Neural cell (in vitro differentiated cells): ENCODE measurements around the gene PWWP2A. TPM values are rescaled to one million over a fixed set of nuclear protein-coding genes. Genes with fewer than 3 reads are reported as not detected.

Experiments
- H2AFZ ChIP-seq: fragments of 200-600, 300-800 bp; sonication (generic), shearing (Covaris generic); 2 replicates; pipeline ENCODE4 v1.6.0; 2014; ENCODE audit warnings: low read depth, mild to moderate bottlenecking, antibody characterized with exemption, low read length, moderate library complexity
- H3F3A ChIP-seq: fragments of 200-600 bp; shearing (Covaris generic); 2 replicates; pipeline ENCODE4 v1.6.1; 2016; ENCODE audit warnings: mild to moderate bottlenecking, moderate library complexity, mixed read lengths, antibody characterized with exemption, low read length; ENCODE audit not compliant: insufficient read depth, poor library complexity, severe bottlenecking
- H3K27ac ChIP-seq: fragments of 200-600, 300-800 bp; sonication (generic), shearing (Covaris generic); 2 replicates; pipeline ENCODE4 v1.5.1; 2014; ENCODE audit warnings: mild to moderate bottlenecking, low read length, moderate library complexity
- H3K27me3 ChIP-seq: fragments of 300-800, 200-600 bp; sonication (generic), shearing (Covaris generic); 2 replicates; pipeline ENCODE4 v1.6.0; 2014; ENCODE audit warnings: mild to moderate bottlenecking, low read depth, low read length, moderate library complexity; ENCODE audit not compliant: insufficient read depth
- H3K36me3 ChIP-seq: fragments of 300-800, 200-600 bp; sonication (generic), shearing (Covaris generic); 2 replicates; pipeline ENCODE4 v1.5.1; 2014; ENCODE audit warnings: mild to moderate bottlenecking, antibody characterized with exemption, low read length, moderate library complexity; ENCODE audit not compliant: insufficient read depth
- H3K4me2 ChIP-seq: fragments of 300-800, 200-600 bp; sonication (generic), shearing (Covaris generic); 2 replicates; pipeline ENCODE4 v1.6.0; 2014; ENCODE audit warnings: mild to moderate bottlenecking, low read length
- H3K4me3 ChIP-seq: fragments of 300-800, 200-600 bp; sonication (generic), shearing (Covaris generic); 2 replicates; pipeline ENCODE4 v1.5.1; 2014; ENCODE audit warnings: mild to moderate bottlenecking, low read length, moderate library complexity
- H3K79me2 ChIP-seq: fragments of 200-600 bp; shearing (Covaris generic); replicated peaks from 2 replicates; pipeline ENCODE4 v1.6.0; 2014; ENCODE audit warnings: mild to moderate bottlenecking, low read length, moderate library complexity; ENCODE audit not compliant: insufficient read depth
- H3K9ac ChIP-seq: fragments of 300-800, 200-600 bp; sonication (generic), shearing (Covaris generic); 2 replicates; pipeline ENCODE4 v1.6.1; 2016; ENCODE audit warnings: mild to moderate bottlenecking, low read length, mixed read lengths
- H3K9me2 ChIP-seq: fragments of 200-600 bp; shearing (Covaris generic); 2 replicates; pipeline ENCODE4 v1.6.1; 2016; ENCODE audit warnings: mild to moderate bottlenecking, low read length, mixed read lengths; ENCODE audit not compliant: insufficient read depth
- H3K9me3 ChIP-seq: fragments of 200-600, 300-800 bp; sonication (generic), shearing (Covaris generic); 2 replicates; pipeline ENCODE4 v1.6.1; 2016; ENCODE audit warnings: mild to moderate bottlenecking, mixed run types, low read length, moderate library complexity, mixed read lengths
- H4K20me1 ChIP-seq: fragments of 200-600 bp; shearing (Covaris generic); 2 replicates; pipeline ENCODE4 v1.6.1; 2016; ENCODE audit warnings: mild to moderate bottlenecking, mixed run types; ENCODE audit not compliant: insufficient read depth
- EZH2 ChIP-seq: fragments of 200-600, 300-800 bp; shearing (Covaris generic), sonication (generic); IDR thresholded peaks from 2 replicates; pipeline ENCODE4 v1.6.1; 2014; ENCODE audit warnings: antibody characterized with exemption, low read length, borderline replicate concordance, mild to moderate bottlenecking; ENCODE audit not compliant: insufficient read depth, poor library complexity, severe bottlenecking
- MXI1 ChIP-seq: fragments of 450-650 bp; conservative IDR thresholded peaks from 2 replicates; pipeline ENCODE4 v1.6.1; 2014; ENCODE audit warnings: antibody characterized with exemption, mild to moderate bottlenecking; ENCODE audit not compliant: poor library complexity, severe bottlenecking
- RAD21 ChIP-seq: fragments of 450-650 bp; conservative IDR thresholded peaks from 2 replicates; pipeline ENCODE4 v1.6.1; 2014; ENCODE audit warnings: antibody characterized with exemption, mild to moderate bottlenecking, moderate library complexity
- TAF1 ChIP-seq: IDR thresholded peaks from 2 replicates; pipeline ENCODE4 v1.6.1; 2012; ENCODE audit warnings: low read depth
- polyA plus RNA-seq: library from polyadenylated mRNA; depleted of rRNA; stranded (reverse); fragments of >200 nt; gene quantifications from 2 replicates; pipeline ENCODE4 v1.2.3, GENCODE V29; 2014
- TF ChIP-seq, protein P1 (sequence below): IDR thresholded peaks from 2 replicates; pipeline ENCODE4 v1.6.1; 2012; ENCODE audit warnings: borderline replicate concordance
- TF ChIP-seq, protein P2 (sequence below): fragments of 450-650 bp; IDR thresholded peaks from 2 replicates; pipeline ENCODE4 v1.5.1; 2014; ENCODE audit warnings: antibody characterized with exemption, mild to moderate bottlenecking, moderate library complexity; ENCODE audit not compliant: poor library complexity, severe bottlenecking

Gene PWWP2A
- polyA plus RNA-seq, 1 donor from 2014 or later, result 37.2 TPM

DNA sequence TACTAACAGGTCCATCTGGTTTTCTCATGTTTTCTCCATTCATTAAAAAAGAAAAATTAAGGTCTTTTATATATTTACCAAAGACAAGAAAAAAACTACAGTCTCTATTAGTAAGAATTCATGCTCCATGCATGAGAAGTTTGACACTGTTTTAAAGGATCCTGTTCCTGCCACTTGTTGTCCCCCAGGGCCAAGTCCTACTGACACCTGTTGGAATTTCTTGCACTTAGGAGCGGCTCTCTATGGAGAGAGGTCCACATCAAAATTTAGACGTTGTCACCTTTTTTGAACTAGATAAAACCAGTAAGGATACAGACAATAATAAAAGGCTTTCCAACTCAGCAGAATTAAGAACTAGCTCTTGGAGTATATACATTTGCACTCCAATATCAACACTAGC lies 42.3 kb downstream of the PWWP2A start:
- no peaks in the 10 kb centered on the region for H3K9me2 ChIP-seq
- no peak overlapping the region for H3K9ac ChIP-seq
- no peaks in the 10 kb centered on the region for H4K20me1 ChIP-seq
- no peak overlapping the region for H3K4me2 ChIP-seq
- no peak overlapping the region for H2AFZ ChIP-seq
- H3K4me3 ChIP-seq, result no peak overlapping the region
- no peak overlapping the region for H3K27ac ChIP-seq
- no peaks in the 10 kb centered on the region for H3F3A ChIP-seq
- H3K79me2 ChIP-seq, result no peaks in the 10 kb centered on the region
- no peaks in the 10 kb centered on the region for H3K27me3 ChIP-seq
- TF ChIP-seq, protein P1, sequence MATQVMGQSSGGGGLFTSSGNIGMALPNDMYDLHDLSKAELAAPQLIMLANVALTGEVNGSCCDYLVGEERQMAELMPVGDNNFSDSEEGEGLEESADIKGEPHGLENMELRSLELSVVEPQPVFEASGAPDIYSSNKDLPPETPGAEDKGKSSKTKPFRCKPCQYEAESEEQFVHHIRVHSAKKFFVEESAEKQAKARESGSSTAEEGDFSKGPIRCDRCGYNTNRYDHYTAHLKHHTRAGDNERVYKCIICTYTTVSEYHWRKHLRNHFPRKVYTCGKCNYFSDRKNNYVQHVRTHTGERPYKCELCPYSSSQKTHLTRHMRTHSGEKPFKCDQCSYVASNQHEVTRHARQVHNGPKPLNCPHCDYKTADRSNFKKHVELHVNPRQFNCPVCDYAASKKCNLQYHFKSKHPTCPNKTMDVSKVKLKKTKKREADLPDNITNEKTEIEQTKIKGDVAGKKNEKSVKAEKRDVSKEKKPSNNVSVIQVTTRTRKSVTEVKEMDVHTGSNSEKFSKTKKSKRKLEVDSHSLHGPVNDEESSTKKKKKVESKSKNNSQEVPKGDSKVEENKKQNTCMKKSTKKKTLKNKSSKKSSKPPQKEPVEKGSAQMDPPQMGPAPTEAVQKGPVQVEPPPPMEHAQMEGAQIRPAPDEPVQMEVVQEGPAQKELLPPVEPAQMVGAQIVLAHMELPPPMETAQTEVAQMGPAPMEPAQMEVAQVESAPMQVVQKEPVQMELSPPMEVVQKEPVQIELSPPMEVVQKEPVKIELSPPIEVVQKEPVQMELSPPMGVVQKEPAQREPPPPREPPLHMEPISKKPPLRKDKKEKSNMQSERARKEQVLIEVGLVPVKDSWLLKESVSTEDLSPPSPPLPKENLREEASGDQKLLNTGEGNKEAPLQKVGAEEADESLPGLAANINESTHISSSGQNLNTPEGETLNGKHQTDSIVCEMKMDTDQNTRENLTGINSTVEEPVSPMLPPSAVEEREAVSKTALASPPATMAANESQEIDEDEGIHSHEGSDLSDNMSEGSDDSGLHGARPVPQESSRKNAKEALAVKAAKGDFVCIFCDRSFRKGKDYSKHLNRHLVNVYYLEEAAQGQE, result no peak
- TF ChIP-seq, protein P2, sequence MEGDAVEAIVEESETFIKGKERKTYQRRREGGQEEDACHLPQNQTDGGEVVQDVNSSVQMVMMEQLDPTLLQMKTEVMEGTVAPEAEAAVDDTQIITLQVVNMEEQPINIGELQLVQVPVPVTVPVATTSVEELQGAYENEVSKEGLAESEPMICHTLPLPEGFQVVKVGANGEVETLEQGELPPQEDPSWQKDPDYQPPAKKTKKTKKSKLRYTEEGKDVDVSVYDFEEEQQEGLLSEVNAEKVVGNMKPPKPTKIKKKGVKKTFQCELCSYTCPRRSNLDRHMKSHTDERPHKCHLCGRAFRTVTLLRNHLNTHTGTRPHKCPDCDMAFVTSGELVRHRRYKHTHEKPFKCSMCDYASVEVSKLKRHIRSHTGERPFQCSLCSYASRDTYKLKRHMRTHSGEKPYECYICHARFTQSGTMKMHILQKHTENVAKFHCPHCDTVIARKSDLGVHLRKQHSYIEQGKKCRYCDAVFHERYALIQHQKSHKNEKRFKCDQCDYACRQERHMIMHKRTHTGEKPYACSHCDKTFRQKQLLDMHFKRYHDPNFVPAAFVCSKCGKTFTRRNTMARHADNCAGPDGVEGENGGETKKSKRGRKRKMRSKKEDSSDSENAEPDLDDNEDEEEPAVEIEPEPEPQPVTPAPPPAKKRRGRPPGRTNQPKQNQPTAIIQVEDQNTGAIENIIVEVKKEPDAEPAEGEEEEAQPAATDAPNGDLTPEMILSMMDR, result no peak
- H3K9me3 ChIP-seq, result no peaks in the 10 kb centered on the region
- no peaks in the 10 kb centered on the region for H3K36me3 ChIP-seq

DNA sequence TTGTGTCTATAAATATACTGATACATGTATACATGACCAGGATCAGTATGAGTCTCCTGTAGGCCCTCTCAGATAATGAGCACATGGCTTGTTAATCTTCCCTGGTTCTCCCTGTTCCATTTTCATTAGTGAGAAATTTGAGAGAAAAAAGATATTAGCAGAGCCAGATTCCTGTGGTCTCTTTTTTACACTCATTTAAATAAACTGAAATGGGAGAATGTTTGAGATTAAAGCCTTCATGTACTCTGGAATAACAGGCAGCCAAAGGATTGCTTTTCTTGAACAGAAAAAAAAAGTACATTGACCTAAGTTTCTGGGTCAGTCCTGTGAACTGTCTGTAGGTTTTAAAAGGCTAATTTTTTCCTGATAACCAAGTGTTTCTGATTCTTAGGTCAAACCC lies 44.2 kb downstream of the PWWP2A start:
- no peaks in the 10 kb centered on the region for H4K20me1 ChIP-seq
- no peaks in the 10 kb centered on the region for H3K9me2 ChIP-seq
- H3K27me3 ChIP-seq, result no peaks in the 10 kb centered on the region
- H3K27ac ChIP-seq, result no peak overlapping the region
- H3F3A ChIP-seq, result no peaks in the 10 kb centered on the region
- H3K36me3 ChIP-seq, result no peaks in the 10 kb centered on the region
- no peak overlapping the region for H3K4me2 ChIP-seq
- no peak overlapping the region for H3K4me3 ChIP-seq
- no peaks in the 10 kb centered on the region for H3K9me3 ChIP-seq
- H3K9ac ChIP-seq, result no peak overlapping the region
- no peaks in the 10 kb centered on the region for H3K79me2 ChIP-seq
- TF ChIP-seq, protein P1, result no peak
- TF ChIP-seq EZH2 (no peak), RAD21 (no peak), MXI1 (no peak), TAF1 (no peak)
- TF ChIP-seq, protein P2, result no peak
- no peak overlapping the region for H2AFZ ChIP-seq
